Measurements from ENCODE around the gene OR6C76. TPM values are rescaled to one million over a fixed set of nuclear protein-coding genes. Genes with fewer than 3 reads are reported as not detected.
"Not testable (repeated sequence)": the region's sequence is repeated elsewhere in the genome, so short reads cannot be mapped to it uniquely, and the experiment has no call there.

The OR6C76 gene
- total RNA-seq (2014; rRNA removed; shearing (Covaris generic)), result not detected in 2 replicates

DNA sequence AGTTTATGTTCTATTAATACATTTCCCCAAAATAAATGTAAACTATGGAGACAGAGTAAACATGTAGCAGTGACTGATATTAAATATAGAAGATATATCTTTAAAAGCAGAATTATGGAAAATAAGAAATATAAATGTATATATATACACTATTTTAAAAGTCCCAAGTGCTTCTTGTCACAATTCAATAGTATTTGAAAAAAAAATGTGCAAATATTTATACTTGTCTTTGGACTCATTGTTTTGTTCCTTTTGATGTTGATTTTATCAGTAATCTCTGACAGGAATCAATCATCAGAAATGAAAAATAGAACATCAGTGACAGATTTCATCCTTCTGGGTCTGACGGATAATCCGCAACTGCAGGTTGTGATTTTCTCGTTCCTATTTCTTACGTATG, at the start of gene OR6C76:
Gene OR6C76, plus strand, starts transcription at position 301 of the 400 bp plus-strand sequence. Its CDS starts 0 bp downstream, at position 301.
- no peak for DNase-seq (ENCODE audit: low spot score)

- DNase-seq (ENCODE audit: low spot score), result no peak
These were observed 40.2 kb upstream of the OR6C76 start for GRCh38 chr12:55385891-55386290.

- no peak for DNase-seq (ENCODE audit: low spot score)
These were observed 33.8 kb upstream of the OR6C76 start for GRCh38 chr12:55392032-55392795.

DNA sequence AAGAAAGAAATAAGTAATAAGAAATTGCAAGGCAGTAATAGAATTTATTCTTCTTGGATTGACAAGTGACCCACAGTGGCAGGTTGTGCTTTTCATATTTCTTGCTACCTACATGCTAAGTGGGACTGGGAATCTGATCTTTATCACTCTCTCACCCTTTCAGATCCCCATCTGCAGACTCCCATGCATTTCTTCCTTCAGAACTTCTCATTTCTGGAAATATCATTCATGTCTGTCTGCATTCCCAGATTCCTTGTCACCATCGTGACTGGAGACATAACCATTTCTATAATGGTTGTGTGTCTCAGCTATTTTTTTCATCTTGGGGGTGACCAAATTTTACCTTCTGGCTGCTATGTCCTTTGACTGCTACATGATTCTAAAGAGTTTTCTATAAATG, 29.7 kb upstream of the OR6C76 start:
- no peak for DNase-seq (ENCODE audit: low spot score)

DNA sequence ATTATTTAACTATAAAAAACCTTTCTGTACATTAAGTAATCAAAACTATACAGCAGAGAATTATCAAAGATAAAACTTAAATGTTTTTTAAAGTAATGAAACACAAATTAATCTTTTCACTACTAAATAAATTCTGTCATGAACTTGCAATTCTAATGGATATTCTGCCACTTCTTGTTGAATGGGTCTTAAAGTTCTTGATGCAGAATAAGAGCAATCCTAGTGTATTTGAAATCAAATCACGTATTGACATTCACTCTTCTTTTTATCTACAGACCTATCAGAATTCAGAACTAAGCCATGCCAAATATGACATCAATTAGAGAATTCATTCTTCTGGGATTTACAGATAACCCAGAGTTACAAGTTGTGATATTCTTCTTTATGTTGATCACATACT, 25.8 kb upstream of the OR6C76 start, which contains the start of gene OR6C65:
Gene OR6C65, plus strand, starts transcription at position 301 of the 400 bp plus-strand sequence. Its CDS starts 0 bp downstream, at position 301.
- DNase-seq (ENCODE audit: low spot score), result no peak

GRCh38 chr12:55407866-55408265, 18.2 kb upstream of the OR6C76 start:
- no peak for DNase-seq (ENCODE audit: low spot score)

GRCh38 chr12:55409133-55409532, 16.9 kb upstream of the OR6C76 start:
- DNase-seq (ENCODE audit: low spot score), result not testable (repeated sequence)

GRCh38 chr12:55412138-55412537, 13.9 kb upstream of the OR6C76 start:
- not testable (repeated sequence) for DNase-seq (ENCODE audit: low spot score)

DNA sequence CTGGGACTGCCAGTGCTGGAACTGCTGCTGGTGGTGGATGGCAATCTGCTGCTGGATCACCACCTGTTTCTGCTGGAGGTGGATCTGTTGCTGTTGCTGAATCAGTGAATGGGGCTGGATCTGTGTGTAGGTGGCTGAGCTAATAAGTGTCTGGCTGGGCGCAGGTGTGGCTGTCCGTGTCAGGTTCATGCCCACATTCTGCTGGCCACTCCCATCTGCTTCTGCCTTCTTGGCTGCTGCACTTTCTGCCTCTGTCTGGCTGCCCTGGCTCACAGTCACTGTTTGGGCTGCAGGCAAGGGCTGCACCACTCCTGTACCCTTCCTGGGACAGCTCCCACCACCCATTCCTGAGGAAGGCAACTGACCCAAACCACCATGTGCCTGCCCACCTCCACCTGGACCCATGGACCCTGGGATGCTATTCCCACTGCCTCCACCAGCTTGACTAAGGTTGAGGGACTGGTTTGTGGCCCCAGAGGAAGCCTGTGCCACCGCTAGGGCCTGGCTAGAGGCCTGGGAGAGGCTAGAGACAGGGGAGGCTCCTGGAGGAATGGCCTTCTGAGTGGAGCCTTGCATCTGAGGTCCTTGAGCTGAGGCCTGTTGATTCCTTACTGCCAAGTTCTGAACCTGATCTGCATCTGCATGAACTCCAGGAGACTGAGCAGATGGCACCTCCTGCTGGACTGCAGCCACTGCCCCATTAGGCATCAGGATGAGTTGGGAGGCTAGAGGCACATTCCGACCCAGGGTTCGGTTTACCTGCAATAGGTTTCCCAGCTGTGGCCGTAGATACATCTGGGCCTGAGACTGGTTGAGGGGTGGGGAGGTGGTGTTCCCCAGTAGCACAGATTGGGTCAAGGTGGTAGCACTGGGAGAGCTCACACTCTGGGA, 12.3 kb upstream of the OR6C76 start:
- not testable (repeated sequence) for DNase-seq (ENCODE audit: low spot score)

DNA sequence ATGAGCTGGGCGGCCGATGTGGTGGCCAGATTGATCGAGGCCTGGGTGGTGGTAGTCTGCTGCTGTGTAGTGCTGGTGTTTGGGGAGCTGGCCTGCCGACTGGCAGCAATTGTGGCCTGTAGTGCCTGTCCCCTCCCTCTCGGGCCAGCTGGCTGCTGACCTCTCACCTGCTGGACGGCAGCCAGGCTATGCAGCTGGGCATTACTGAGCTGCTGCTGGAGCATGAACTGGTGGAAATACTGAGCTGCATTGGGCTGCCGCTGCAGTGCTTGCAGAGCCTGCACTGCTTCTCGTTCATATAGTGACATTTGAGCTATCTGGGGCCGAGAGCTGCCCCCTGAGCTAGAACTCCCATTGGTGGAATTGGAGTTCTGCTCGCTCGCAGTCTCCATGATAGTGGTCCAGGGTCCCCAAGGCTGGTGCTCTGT, 11.6 kb upstream of the OR6C76 start:
- DNase-seq (ENCODE audit: low spot score), result not testable (repeated sequence)

GRCh38 chr12:55414889-55415288, 11.2 kb upstream of the OR6C76 start:
- not testable (repeated sequence) for DNase-seq (ENCODE audit: low spot score)

- DNase-seq (ENCODE audit: low spot score), result no peak
These were observed 9.1 kb upstream of the OR6C76 start for GRCh38 chr12:55416961-55417360.

GRCh38 chr12:55420307-55420962, 5.6 kb upstream of the OR6C76 start:
- DNase-seq (ENCODE audit: low spot score), result no peak

- DNase-seq (ENCODE audit: low spot score), result no peak
These were observed 2.5 kb downstream of the OR6C76 start for GRCh38 chr12:55428331-55429243.

DNA sequence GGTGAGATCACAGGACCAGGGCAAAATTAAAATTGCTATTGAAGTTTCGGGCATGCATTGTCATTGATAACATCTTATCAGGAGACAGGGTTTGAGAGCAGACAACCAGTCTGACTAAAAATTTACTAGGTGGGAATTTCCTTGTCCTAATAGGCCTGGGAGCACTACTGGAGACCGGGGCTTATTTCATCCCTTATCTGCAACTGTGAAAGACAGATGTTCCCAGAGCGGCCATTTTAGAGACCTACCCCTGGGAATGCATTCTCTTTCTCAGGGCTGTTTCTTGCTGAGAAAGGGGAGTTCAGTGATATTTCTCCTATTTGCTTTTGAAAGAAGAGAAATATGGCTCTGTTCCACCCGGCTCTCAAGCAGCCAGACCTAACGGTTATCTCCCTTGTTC, 15.2 kb downstream of the OR6C76 start:
- DNase-seq (ENCODE audit: low spot score), result not testable (repeated sequence)

- DNase-seq (ENCODE audit: low spot score), result no peak
These were observed 17.7 kb downstream of the OR6C76 start, which contains the start of gene OR6C2 for GRCh38 chr12:55443776-55444175. Gene OR6C2 (plus strand): TSS chr12:55444076. CDS start chr12:55452214, 8,138 bp downstream.

DNA sequence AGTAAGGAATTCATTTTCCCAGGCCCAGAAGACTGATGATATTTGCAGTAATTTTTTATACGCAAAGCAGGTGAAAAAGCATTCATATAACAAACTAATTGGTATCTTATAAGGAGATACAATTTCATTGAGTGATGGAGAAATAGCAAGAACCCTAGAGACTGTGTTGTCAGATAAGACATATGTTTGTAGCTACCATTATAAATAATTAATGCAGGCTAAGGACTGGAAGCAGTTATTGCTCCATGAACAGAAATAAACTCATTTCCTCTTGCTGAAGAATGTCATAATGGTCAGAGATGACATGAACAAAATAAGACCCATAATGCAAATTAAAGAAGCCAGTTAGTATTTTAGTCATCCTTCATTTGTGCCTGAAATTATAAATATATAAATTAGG, 19.3 kb downstream of the OR6C76 start:
- no peak for DNase-seq (ENCODE audit: low spot score)

GRCh38 chr12:55446326-55446725, 20.3 kb downstream of the OR6C76 start:
- no peak for DNase-seq (ENCODE audit: low spot score)

GRCh38 chr12:55448825-55449224, 22.8 kb downstream of the OR6C76 start:
- no peak for DNase-seq (ENCODE audit: low spot score)

DNA sequence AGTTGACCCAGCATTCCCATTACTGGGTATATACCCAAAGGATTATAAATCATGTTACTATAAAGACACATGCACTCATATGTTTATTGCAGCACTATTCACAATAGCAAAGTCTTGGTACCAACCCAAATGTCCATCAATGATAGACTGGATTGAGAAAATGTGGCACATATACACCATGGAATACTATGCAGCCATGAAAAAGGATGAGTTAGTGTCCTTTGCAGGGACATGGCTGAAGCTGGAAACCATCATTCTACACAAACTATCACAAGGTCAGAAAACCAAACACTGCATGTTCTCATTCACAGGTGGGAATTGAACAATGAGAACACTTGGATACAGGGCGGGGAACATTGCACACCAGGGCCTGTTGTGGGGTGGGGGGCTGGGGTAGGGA, 38.9 kb downstream of the OR6C76 start:
- DNase-seq (ENCODE audit: low spot score), result not testable (repeated sequence)

- DNase-seq (ENCODE audit: low spot score), result no peak
These were observed 41.8 kb downstream of the OR6C76 start for GRCh38 chr12:55467836-55468235.

Measured in A172 (cell line).